HPDE6-E6E7 (cell line): Measurements from ENCODE around the gene HIGD2A.

Experiments
- DNase-seq: peaks from one replicate; pipeline ENCODE4 v3.0.0; 2011; ENCODE audit warnings: missing footprints; ENCODE audit errors: extremely low spot score

HIGD2A gene

DNA sequence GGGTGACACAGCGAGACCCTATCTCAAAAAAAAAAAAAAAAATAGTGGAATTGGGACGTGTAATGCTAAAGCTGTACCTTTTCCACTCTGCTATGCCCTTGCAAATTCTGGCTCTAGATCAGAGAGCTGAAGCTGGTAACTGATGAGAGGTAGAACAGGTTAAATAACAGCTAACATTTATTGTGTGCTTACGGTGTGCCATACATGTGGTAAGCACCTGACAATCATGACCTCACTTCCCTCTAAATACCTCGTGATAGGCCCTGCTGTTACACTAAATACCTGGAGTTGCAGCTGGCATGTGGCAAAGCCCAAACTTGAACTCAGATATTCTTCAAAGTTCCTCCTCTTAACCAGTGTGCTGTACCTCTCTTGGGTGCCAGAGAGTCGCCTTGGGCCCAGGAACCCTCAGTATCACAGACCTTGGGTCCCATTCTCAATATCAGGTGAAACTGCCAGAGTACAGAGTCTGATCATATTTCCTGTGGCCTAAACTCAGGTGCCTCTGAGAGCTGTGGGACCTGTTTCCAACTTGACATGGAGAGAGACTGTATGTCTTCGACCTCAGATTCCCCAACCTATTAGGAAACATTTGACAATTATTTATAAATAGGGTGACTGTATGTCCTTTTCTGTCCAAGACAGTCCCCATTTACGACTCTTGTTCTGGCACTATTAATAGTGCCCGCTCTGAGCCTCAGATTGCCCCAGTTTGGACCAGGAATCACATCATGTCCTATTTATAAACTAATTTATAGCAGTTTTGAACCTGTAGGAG lies 18.4 kb upstream of the HIGD2A start:
- DNase-seq = no peak

DNA sequence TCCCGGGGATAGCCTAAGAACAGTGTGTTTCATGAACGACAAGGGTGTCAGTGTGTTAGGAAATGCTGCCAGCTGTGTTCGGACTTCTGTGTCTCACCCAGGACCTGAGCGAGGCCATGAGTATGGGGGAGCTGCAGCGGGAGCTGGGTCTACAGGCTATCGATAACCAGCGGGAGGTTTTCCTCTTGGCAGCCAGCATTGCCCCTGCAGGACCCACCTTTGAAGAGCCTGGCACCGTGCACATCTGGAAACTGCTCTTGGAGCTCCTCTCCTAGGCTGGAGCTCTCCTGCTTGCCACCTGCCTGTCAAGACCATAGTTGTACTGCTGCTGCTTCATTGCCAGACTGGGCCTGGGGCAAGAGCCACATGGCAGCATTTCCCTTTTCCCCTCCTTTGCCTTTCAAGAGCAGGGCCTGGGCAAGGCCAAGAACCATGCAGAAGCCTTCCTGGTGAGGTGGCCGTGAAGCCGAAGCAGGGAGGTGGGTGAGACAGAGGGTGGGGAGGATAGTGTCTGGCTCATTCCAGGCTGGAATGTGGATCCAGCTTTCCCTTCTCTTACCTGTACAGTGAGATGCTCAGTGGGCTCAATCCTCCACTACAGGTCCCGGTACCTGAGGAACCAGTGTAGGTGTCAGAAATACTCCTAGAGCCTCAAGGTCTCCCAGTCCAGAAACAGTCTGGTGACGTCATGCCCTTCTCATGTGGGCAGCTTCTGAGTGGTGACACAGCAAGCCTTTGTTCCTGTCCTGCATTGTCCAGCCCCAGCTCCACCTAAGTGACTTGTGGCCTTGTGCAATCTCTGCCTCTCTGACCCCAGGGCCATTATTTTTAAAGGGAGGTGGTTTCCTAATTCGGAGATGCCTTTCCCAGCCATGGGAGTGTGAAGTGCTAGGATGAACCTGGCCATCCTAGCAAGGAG lies 16.7 kb upstream of the HIGD2A start:
- no peak for DNase-seq

DNA sequence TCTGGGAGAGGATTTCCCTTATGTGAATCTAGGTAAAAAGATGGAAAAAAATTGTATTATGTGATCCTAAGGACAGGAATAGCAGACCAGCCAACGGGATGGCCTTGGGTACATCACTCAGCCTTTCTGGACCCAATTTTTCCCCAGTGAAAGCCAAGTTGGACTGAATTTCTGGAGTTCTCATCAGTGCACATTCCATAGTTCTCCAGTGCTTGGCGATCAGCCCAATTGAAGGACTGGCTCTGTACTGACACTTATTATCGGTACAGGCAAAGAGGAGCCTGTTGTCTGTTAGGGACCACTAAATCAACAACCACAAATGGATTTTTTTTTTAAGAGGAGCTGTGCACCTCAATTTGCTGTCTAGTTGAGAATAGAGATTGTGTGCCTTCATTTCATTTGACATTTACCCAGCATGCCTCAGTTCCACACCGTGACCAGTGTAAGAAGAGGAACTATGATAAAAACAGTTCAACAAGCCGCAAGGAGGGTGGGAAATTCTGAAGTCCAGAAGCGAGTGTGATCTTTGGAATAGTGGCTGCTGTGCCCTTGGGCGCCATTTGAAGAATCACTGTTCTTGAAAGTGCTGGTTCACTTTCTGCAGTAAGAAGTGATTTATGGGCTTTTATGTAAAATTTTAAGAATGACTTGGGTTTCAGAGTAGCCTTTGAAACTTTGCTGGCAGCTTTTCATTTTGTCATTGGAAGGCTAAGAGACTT lies 15.3 kb upstream of the HIGD2A start:
- DNase-seq = no peak

DNA sequence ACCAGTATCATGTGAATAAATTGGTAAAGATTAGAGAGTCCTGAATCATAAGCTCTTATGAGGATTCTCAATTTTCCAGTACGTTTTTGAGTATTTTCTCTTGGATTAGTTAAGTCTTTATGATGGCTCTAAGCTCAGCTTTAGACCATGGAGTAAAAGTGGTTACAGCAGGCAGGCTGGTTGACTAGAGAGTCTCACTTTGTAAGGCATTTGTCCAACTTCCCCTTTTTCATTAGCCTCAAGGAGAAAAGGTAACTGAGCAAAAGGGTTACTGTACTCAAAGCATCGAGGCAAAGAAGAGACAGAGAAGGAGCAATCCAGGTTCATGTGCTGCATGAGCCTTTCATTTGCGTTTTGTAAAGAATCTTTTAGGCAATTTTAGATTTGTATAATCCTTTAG lies 8.7 kb upstream of the HIGD2A start:
- no peak for DNase-seq

DNA sequence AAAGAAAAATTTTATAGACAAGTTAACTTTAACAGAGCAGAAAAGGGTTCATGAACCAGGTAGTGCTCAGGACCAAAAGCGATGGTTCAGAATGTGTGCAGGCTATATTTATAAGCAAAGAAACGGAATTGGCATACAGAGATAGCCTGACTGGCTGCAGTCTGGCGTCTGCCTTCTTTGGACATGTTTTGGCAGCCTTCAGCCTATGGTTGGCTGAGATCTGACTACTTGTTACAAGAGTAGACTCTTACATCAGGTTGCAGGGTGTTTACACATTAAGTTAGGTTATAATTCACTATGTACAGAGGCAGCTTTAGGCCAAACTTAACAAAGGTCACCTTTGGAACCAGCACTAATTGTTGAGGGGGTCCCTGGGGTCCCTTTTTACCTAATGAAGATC lies 7.1 kb upstream of the HIGD2A start:
- no peak for DNase-seq

DNA sequence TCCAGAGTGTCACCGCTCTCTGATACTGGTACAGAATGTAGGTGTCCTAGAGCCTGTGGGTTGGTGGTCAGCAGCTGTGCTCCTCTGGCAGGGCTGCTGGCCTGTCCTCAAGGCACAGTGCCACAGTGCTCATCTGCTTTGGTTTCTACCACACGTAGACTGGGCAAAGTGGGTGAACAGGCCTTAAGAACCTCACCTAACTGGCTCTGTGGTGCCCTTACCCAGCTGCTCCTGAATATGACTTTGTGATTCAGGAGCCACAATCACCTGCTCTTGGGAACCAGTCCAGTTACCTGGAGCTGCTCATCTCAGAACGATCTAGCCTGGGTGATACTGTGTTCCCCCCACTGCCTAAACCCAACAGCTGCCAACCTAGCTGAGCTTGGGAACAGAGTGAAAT lies 6.6 kb upstream of the HIGD2A start:
- DNase-seq = no peak

DNA sequence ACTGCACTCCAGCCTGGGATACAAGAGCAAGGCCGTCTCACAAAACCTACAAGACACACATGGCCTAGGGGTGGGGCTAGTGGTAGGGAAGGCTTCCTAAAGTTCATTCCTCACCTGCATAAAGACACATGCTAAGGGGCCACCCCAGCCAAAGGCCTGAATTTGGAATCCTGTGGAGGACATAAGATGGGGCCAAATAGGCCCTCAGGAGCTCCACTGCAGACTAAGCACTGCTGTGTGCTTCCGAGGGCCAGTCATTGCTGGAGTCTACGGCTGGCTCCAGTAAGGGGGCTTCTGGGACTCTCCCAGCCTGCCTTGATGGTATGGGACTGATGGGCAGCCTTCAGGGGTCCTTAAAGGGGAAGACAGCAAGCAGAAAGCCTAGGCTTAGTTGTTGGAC lies 5.8 kb upstream of the HIGD2A start:
- no peak for DNase-seq

DNA sequence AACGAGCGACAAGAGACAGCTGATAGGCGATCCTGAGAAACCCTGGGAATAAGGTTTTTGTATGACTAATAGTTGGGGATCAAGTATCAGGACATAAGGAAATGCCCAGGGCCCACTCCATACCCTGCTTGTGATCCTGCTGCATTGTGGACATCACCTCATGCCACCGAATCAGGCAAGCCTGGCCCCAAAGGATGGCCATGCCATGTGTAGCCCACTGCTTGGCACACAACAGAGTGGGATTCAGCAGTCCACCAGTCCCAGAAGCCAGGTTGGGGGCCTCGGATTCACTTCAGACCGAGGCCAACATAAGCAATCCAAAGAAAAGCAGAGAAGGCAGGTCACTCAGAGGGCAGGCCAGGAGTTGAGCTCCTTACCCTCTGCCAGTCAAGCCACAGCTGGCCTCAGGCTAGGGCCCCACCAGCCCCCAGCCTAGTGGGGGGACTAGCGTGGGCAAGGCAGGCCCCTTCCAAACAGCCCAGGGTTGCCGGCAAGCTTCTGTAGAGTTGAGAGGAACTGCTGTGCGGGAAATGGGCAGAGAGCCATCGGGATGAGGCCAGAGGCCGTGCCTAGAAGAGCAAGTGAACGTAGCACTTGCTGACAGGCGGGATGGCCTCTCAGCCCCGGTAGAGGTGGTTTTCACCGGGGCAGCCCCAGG lies 5.2 kb upstream of the HIGD2A start:
- DNase-seq = no peak

DNA sequence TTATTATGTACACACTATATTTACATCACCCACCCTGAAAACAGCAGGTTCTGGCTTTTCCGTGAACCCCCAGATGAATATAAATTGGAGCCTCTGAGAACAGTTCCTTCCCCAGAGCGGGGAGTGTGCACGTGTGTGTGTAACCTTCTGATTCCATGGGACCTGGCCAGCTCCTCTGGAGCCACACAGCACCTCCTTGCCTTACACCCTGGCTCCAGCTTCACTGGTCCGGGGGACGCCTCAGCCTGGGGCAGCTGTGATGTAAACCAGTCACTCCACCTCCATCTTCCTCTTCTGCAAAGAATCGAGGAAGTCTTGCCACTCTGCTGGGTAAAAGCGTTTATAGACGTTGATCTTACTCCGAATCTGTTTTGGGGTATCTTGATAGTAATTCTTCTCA lies 4.6 kb upstream of the HIGD2A start:
- DNase-seq = no peak

DNA sequence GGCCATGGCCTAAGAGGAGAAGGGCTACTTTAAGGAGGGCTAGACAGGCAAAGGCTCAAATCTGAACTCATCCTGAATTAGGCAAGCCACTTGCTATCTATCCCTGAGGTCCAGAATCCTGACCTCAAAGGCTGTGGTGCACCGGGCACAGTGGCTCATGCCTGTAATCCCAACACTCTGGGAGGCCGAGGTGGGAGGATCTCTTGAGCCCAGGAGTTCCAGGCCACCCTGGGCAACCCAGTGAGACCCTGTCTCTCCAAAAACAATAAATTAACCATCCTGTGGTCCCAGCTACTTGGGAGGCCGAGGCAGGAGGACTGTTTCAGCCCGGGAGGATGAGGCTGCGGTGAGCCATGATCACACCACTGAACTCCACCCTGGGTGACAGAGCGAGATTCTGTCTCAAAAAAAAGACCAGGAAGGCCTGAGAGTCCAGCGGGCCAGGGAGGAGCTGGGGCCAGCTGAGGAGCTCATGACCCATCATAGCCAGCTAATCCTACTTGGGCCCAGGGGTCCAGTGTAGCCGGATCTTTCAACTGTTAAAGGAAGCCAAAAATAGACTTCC lies 4.1 kb upstream of the HIGD2A start:
- DNase-seq = no peak

DNA sequence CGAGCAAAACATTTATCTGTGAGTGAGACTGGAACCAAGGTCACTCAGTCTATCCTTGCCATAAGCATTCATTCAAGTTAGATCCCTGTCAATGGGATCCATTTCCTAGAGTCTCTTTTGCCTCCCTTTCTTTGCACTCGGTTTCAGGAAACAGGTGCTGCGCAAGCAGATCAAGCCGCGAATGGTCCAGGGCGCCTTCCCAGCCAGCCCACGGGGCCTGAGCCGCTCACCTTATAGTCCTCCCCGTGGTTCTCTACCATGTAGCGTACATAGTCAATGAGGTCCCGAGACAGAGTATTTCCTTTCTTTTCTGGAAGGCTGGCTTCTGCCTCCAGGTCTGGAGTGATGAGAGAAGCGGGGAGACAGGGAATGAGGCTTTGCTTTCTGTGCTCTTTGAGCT lies 3.6 kb upstream of the HIGD2A start:
- DNase-seq = no peak

DNA sequence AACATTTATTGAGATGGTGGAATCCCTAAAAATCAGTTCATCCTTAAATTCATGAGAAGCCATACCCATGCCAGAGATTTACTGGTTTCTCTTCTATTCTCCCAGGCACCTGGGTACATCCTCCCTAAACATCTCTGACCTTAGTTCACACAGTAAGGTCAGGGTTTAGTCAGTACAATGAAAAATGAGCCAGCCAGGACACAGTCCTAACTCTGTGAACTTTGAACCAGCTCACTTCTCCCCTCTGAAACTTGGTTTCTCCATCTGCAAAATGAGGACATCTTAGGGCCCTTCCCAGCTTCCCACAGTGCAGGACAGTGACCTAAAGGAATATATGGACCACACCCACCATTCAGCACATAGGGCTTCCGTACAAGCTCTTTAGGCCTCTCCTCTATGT lies 2.1 kb upstream of the HIGD2A start:
- no peak for DNase-seq

DNA sequence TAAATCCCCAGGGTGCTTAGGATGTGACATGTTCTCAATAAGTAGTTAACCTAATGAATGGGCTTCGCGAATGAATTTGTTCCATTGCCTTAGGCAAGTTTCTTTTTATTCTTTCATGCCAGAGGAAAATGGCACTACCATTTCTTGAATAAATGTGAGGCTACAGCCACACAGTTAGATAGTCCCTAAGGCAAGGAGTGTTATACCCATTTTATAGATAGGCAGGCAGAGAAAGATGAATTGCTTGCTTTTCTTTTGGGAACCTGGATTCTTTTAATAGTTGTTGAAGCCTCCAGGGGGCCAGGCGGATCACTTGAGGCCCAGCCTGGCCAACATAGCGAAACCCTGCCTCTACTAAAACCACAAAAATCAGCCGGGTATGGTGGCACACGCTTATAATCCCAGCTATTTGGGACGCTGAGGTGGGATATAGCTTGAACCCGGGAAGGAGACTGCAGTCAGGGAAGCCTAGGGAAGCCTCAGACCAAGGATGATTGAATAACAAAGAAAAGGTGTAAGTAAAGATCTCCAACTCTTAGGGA lies 1.1 kb upstream of the HIGD2A start:
- DNase-seq = no peak

DNA sequence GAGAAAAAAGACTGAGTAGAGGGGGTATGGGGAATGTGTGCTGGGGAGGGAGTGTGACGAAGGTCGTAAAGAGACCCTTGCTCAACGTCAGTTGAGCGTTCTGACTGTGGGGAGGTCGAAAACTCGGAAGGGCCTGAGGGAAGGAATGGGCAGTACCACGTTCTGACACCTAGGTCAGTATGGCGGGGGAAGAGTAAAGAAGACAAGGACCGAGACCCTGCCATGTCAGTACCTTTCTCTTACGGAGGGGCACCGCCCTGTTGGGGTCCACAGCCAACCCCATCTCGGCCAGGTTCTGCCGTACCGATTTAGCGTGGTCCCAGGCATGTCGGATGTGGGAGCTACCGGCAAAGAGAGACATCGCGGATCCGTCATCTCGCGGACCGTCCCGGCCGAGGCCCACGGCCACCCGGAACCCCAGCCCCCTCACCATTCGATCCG lies 528 bp upstream of the HIGD2A start:
- no peak for DNase-seq

DNA sequence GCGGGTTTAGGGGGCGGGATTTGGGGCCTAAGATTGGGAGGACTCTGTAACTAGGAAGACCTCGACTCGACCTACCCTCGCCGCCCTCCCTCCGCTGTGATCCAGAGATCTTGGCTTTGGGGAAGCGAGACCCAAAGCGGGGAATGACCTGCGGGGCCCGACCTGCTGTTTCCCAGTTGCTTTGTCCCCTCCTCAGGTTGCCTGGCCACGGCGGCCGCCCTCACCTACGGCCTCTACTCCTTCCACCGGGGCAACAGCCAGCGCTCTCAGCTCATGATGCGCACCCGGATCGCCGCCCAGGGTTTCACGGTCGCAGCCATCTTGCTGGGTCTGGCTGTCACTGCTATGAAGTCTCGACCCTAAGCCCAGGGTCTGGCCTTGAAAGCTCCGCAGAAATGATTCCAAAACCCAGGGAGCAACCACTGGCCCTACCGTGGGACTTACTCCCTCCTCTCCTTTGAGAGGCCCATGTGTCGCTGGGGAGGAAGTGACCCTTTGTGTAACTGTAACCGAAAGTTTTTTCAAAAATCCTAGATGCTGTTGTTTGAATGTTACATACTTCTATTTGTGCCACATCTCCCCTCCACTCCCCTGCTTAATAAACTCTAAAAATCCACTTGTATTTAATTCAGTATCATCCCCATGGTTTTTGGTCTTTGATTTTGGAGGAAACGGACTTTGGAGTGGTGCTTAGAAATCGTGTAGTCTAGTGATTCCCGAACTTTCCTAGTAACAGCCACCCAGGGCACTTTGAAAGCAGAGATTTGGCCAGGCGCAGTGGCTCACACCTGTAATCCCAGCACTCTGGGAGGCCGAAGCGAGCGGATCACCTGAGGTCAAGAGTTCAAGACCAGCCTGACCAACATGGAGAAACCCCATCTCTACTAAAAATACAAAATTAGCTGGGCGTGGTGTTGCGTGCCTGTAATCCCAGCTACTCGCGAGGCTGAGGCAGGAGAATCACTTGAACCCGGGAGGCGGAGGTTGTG lies 878 bp downstream of the HIGD2A start:
- no peak for DNase-seq

DNA sequence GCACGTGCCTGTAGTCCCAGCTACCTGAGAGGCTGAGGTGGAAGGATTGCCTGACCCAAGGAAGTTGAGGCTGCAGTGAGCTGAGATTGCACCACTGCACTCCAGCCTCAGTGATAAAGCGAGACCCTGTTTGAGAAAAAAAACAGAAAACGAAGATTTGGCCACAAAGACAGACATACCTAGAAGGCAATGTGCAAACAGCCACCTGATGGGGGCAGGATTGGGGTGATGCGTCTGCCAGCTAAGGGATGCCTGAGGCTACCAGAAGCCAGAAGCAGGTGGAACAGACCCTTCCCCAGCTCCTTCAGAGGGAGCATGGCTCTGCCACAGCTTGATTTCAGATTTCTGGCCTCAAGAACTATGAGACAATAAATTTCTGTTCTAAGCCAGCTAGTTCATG lies 2.9 kb downstream of the HIGD2A start:
- DNase-seq = no peak

DNA sequence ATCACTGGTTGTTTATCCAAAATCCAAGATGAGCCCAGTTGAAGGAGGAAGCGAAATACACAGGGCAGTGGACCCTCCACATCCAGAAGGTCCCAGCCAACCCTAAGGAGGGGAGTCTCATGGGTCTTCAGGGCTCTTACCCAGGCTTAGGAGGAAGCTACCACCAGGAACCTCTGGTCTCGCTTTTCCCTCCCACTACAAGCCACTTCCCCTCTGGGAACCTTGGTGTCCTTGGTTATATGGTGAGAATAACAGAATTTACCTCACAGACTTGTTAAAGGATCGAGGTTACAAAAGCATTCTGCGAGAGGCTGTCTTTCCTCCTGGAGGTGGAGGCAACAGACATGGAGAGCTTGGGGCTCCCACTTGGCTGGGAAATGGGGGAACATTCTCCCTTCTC lies 3.4 kb downstream of the HIGD2A start:
- no peak for DNase-seq

DNA sequence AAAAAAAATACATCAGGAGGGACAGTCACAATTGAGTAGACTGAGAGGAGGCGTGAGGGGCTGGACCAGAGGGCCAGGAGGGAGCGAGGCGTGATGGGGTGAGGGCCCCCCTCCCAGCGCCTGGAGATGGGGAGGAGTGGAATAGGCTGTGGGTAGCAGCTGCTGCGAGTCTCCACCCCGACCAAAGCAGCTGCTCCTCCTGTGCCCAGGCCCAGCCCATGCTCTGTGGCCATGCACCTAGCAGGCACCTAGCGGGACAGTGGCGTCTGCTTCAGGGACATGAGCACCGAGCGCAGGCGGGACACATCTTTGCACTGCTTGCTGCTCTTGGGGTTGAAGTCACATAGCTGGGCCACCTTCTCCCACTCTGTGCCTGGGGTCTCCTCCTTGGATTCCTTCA lies 4.0 kb downstream of the HIGD2A start:
- no peak for DNase-seq

DNA sequence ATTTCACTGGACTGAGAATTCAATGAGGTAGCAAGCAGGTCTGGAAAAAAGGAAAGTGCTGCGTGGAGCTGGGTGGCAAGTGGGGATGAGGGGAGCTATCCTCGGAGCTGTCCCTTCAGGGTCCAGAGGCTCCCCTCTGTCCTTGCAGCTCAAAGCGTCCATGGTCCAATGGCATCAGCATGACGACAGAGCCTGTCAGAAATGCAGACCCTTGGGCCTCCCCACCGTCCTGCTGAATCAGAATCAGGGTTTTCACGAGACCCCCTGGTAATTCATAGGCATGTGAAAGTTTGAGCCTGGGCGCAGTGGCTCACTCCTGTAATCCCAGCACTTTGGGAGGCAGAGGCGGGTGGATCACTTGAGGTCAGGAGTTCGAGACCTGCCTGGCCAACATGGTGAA lies 5.5 kb downstream of the HIGD2A start:
- no peak for DNase-seq
